H1 (cell line): ENCODE measurements around the gene DVL3. TPM values are rescaled to one million over a fixed set of nuclear protein-coding genes. Genes with fewer than 3 reads are reported as not detected.
A peak's percentile ranks its signal among the peaks of the same experiment; 100 is the strongest.

Experiments
- CTCF ChIA-PET: fragments of 300-600 bp; sonication (Branson Sonifier 250); formaldehyde crosslinking; loops from one replicate; lab custom pipeline; 2021; ENCODE audit not compliant: partially characterized antibody; lab: Charles Lee
- POLR2A ChIA-PET: fragments of 300-600 bp; sonication (Branson Sonifier 250); formaldehyde crosslinking; loops from one replicate; lab custom pipeline; 2021; ENCODE audit warnings: inconsistent platforms; ENCODE audit not compliant: partially characterized antibody; lab: Charles Lee
- DNase-seq, 2 experiments: peaks; one replicate each; pipeline versions ENCODE4 v3.0.0 to v3.0.0-alpha.2; 2010 to 2022; ENCODE audit warnings: low spot score in 2 of 2, low read depth in 1 of 2, mixed read lengths in 1 of 2
- FAIRE-seq: peaks from 2 replicates; lab custom pipeline; 2011; peaks lifted over from hg19 to GRCh38; lab: Jason Lieb, UNC
- H2AFZ ChIP-seq: 2 replicates; pipeline ENCODE4 v1.8.1; 2012; ENCODE audit warnings: low read length, inconsistent platforms
- H2AK5ac ChIP-seq: 2 replicates; pipeline ENCODE4 v1.6.1; 2013; ENCODE audit warnings: low read depth, low read length
- H2BK120ac ChIP-seq: replicated peaks from 2 replicates; pipeline ENCODE3; 2013; ENCODE audit warnings: low read depth, low read length, inconsistent platforms
- H2BK12ac ChIP-seq: 2 replicates; pipeline ENCODE4 v1.6.1; 2013; ENCODE audit warnings: low read depth, low read length
- H2BK15ac ChIP-seq: 2 replicates; pipeline ENCODE4 v1.6.1; 2013; ENCODE audit warnings: low read length
- H2BK20ac ChIP-seq: 2 replicates; pipeline ENCODE4 v1.6.1; 2013; ENCODE audit warnings: low read length
- H2BK5ac ChIP-seq: 2 replicates; pipeline ENCODE4 v1.6.1; 2013; ENCODE audit warnings: low read depth, low read length
- H3K14ac ChIP-seq: 2 replicates; pipeline ENCODE4 v1.6.1; 2013; ENCODE audit warnings: inconsistent platforms; ENCODE audit not compliant: insufficient read length
- H3K18ac ChIP-seq: 2 replicates; pipeline ENCODE4 v1.6.1; 2013; ENCODE audit warnings: low read length; ENCODE audit errors: extremely low read depth
- H3K23ac ChIP-seq: 2 replicates; pipeline ENCODE4 v1.6.1; 2013; ENCODE audit warnings: inconsistent platforms; ENCODE audit not compliant: insufficient read length
- H3K23me2 ChIP-seq: 2 replicates; pipeline ENCODE4 v1.6.1; 2013; ENCODE audit warnings: low read depth, low read length
- H3K27ac ChIP-seq: 2 replicates; pipeline ENCODE4 v1.6.1; 2011; ENCODE audit warnings: low read depth, low read length, inconsistent platforms
- H3K27me3 ChIP-seq, 4 experiments: replicated peaks in 1 of 4; 1 replicate in 1 of 4; 2 replicates in 3 of 4; pipeline versions ENCODE4 v1.6.1 to v1.8.1; 2011 to 2013; ENCODE audit warnings: low read length in 3 of 4, mild to moderate bottlenecking in 3 of 4, inconsistent platforms in 2 of 4, mixed read lengths in 2 of 4, moderate library complexity in 1 of 4; ENCODE audit not compliant: control insufficient read depth in 3 of 4, insufficient read depth in 3 of 4; ENCODE audit errors: extremely low read depth in 1 of 4
- H3K36me3 ChIP-seq, 4 experiments: 2 replicates each; pipeline versions ENCODE4 v1.6.1 to v1.8.1; 2011 to 2013; ENCODE audit warnings: mild to moderate bottlenecking in 4 of 4, low read length in 3 of 4, moderate library complexity in 2 of 4, control low read depth in 1 of 4, inconsistent platforms in 1 of 4; ENCODE audit not compliant: insufficient read depth in 4 of 4, control insufficient read depth in 2 of 4
- H3K4ac ChIP-seq: replicated peaks from 2 replicates; pipeline ENCODE3; 2013; ENCODE audit warnings: low read length, low read depth, mixed read lengths, inconsistent platforms; ENCODE audit not compliant: insufficient read length
- H3K4me1 ChIP-seq, 4 experiments: replicated peaks in 1 of 4; 1 replicate in 1 of 4; 2 replicates in 3 of 4; pipeline versions ENCODE4 v1.6.1 to v1.8.1; 2011 to 2013; ENCODE audit warnings: low read length in 3 of 4, inconsistent platforms in 2 of 4, mixed read lengths in 1 of 4; ENCODE audit not compliant: insufficient read depth in 4 of 4, control insufficient read depth in 3 of 4
- H3K4me2 ChIP-seq, 2 experiments: 2 replicates each; pipeline versions ENCODE4 v1.6.1 to v1.8.1; 2011 to 2013; ENCODE audit warnings: low read depth in 2 of 2, low read length in 2 of 2, control low read depth in 1 of 2, inconsistent platforms in 1 of 2, mild to moderate bottlenecking in 1 of 2; ENCODE audit not compliant: insufficient read depth in 1 of 2
- H3K4me3 ChIP-seq, 4 experiments: fragments of 200-600, 300-600 bp in 1 of 4; sonication (generic), shearing (Covaris generic), sonication (Bioruptor Twin) in 1 of 4; 2 replicates each; pipeline versions ENCODE4 v1.5.1 to v1.8.1; 2011 to 2016; ENCODE audit warnings: low read length in 4 of 4, low read depth in 3 of 4, control low read depth in 2 of 4, inconsistent platforms in 2 of 4, mild to moderate bottlenecking in 2 of 4, mixed read lengths in 1 of 4, moderate library complexity in 1 of 4; ENCODE audit not compliant: insufficient read depth in 2 of 4; ENCODE audit errors: extremely low read depth in 1 of 4
- H3K56ac ChIP-seq: replicated peaks from 2 replicates; pipeline ENCODE3; 2013; ENCODE audit warnings: low read depth, mild to moderate bottlenecking, mixed read lengths, low read length, inconsistent platforms; ENCODE audit not compliant: insufficient read length
- H3K79me1 ChIP-seq: 2 replicates; pipeline ENCODE4 v1.6.1; 2013; ENCODE audit warnings: low read depth, low read length, control low read depth
- H3K79me2 ChIP-seq, 2 experiments: 2 replicates each; pipeline versions ENCODE4 v1.6.1 to v1.8.1; 2012 to 2013; ENCODE audit warnings: low read length in 2 of 2, mild to moderate bottlenecking in 2 of 2, inconsistent platforms in 1 of 2; ENCODE audit not compliant: insufficient read depth in 2 of 2, control insufficient read depth in 1 of 2
- H3K9ac ChIP-seq, 4 experiments: replicated peaks in 1 of 4; 1 replicate in 1 of 4; 2 replicates in 3 of 4; pipeline versions ENCODE4 v1.6.1 to v1.8.1; 2011 to 2013; ENCODE audit warnings: low read depth in 3 of 4, low read length in 3 of 4, control low read depth in 2 of 4, mild to moderate bottlenecking in 2 of 4, moderate library complexity in 2 of 4, inconsistent platforms in 1 of 4; ENCODE audit errors: extremely low read depth in 1 of 4
- H3K9me3 ChIP-seq, 2 experiments: 2 replicates each; pipeline versions ENCODE4 v1.6.1 to v1.8.1; 2012 to 2013; ENCODE audit warnings: mild to moderate bottlenecking in 2 of 2, moderate library complexity in 2 of 2, control low read depth in 1 of 2, inconsistent platforms in 1 of 2, low read depth in 1 of 2, low read length in 1 of 2, mixed read lengths in 1 of 2; ENCODE audit not compliant: insufficient read depth in 2 of 2
- H4K20me1 ChIP-seq, 2 experiments: replicated peaks in 1 of 2; 2 replicates each; pipeline versions ENCODE3 to v1.8.1; 2011 to 2013; ENCODE audit warnings: inconsistent platforms in 2 of 2, low read length in 2 of 2, mild to moderate bottlenecking in 1 of 2; ENCODE audit not compliant: insufficient read depth in 2 of 2, control insufficient read depth in 1 of 2
- H4K5ac ChIP-seq: 2 replicates; pipeline ENCODE4 v1.6.1; 2013; ENCODE audit warnings: low read length, low read depth, mixed read lengths, inconsistent platforms; ENCODE audit not compliant: insufficient read length
- H4K8ac ChIP-seq: 2 replicates; pipeline ENCODE4 v1.8.0; 2013; ENCODE audit warnings: mild to moderate bottlenecking, moderate library complexity, low read length, inconsistent platforms; ENCODE audit not compliant: insufficient read depth; ENCODE audit errors: extremely low read depth
- H4K91ac ChIP-seq: replicated peaks from 2 replicates; pipeline ENCODE3; 2013; ENCODE audit warnings: low read length, mixed read lengths, inconsistent platforms; ENCODE audit not compliant: insufficient read length
- EP300 ChIP-seq, 2 experiments: IDR thresholded peaks; 1 replicate in 1 of 2; 2 replicates in 1 of 2; pipeline ENCODE4 v1.6.1; 2011 to 2012; ENCODE audit warnings: low read depth in 2 of 2, low read length in 2 of 2, mild to moderate bottlenecking in 2 of 2, borderline replicate concordance in 1 of 2, inconsistent platforms in 1 of 2, moderate library complexity in 1 of 2
- WGBS, 2 experiments: shearing (Covaris generic) in 1 of 2; methylation state at CpG; one replicate each; pipeline versions ENCODE4 v1.1.6 to v1.1.7; 2013 to 2015; ENCODE audit warnings: low lambda C conversion rate in 2 of 2, mixed read lengths in 2 of 2, inconsistent platforms in 1 of 2, low coverage in 1 of 2, missing lambda C conversion rate in 1 of 2; ENCODE audit not compliant: insufficient replicate concordance in 2 of 2, insufficient coverage in 1 of 2, insufficient read length in 1 of 2; ENCODE audit errors: extremely low coverage in 1 of 2, missing lambda C conversion rate in 1 of 2; 5-methylcytosine and 5-hydroxymethylcytosine counted together
- polyA plus RNA-seq, 7 experiments: library from polyadenylated mRNA; depleted of rRNA in 3 of 7; stranded (reverse) in 5 of 7; unstranded in 2 of 7; fragments of >200 nt in 5 of 7; fragments of 200-250 nt in 2 of 7; gene quantifications; 1 replicate in 5 of 7; 2 replicates in 1 of 7; 4 replicates in 1 of 7; pipeline versions ENCODE4 v1.2.1 to v1.2.3, GENCODE V29; 2011 to 2013; ENCODE audit warnings: missing spikeins in 2 of 7, mixed read lengths in 2 of 7
- total RNA-seq: library from RNA; stranded (reverse); fragmentation: NEBNext Ultra II Directional; extraction: Animal tissue kit (Norgen Biotek cat#: 25700); gene quantifications from 2 replicates; pipeline ENCODE4 v1.2.1, GENCODE V29; 2021

Gene DVL3
- total and polyA plus RNA-seq, 2 of the 8 experiments (the other 6 are each of a cell fraction or from before 2014, with no cell fraction given): 38.5 to 66.6 TPM

- H4K91ac ChIP-seq: no peak overlapping the region
- no peak overlapping the region for H4K5ac ChIP-seq
- H3K23ac ChIP-seq: no peak overlapping the region
- H3K23me2 ChIP-seq: peaks cover 8% of the 10 kb centered on the region
- H2AK5ac ChIP-seq: no peak overlapping the region
- H3K4me1 ChIP-seq: peaks cover 0 to 23% (median 15%) of the 10 kb centered on the region in 4 experiments; a peak in 6 of 7 replicates
- H2AFZ ChIP-seq: no peak overlapping the region
- 98% methylated on average over 12 of the region's 14 CpGs; no CpG with 5 or more reads in 1 of the 2 experiments for WGBS, 2 experiments
- H3K56ac ChIP-seq: no peak overlapping the region
- no peak overlapping the region for H3K14ac ChIP-seq
- H2BK5ac ChIP-seq: peak overlapping the region; percentile 93
- TF ChIP-seq EP300 (IDR thresholded peaks at IDR 0.05; ENCODE audit: borderline replicate concordance in 1 of 2, low read depth in 2 of 2, low read length in 2 of 2): no peak
- H3K27me3 ChIP-seq: no peaks in the 10 kb centered on the region
- H3K27ac ChIP-seq: peak overlapping the region; percentile 87
- FAIRE-seq (no peak), DNase-seq (no peak)
- H2BK12ac ChIP-seq: 0 out of 2 replicates have a peak overlapping the region, but pooled peaks have one; percentile 50
- peaks cover 0 to 37% of the 10 kb centered on the region in 2 experiments; a peak in 2 of 4 replicates for H3K79me2 ChIP-seq
- peak overlapping the region in 1 of 4 experiments; percentile 53; a peak in 1 of 7 replicates for H3K9ac ChIP-seq
- H2BK20ac ChIP-seq: no peak overlapping the region
- ChIA-PET POLR2A (interaction anchor here (0.9 to 1.9 kb wide), 6 partner anchors 12 to 183 kb away, joined by 3 to 15 read pairs (median 3); partner anchors contain the start of gene DVL3), CTCF (interaction anchor here (0.7 to 4.7 kb wide), 6 partner anchors 9 to 109 kb away, joined by 3 to 22 read pairs (median 10); partner anchors contain the start of genes ABCF3 and EEF1AKMT4)
- H3K36me3 ChIP-seq: peaks cover 46 to 59% (median 52%) of the 10 kb centered on the region in 4 experiments
- H3K4me2 ChIP-seq: peak overlapping the region; percentile 91 to 96; a peak in 2 of 4 replicates
- no peak overlapping the region for H2BK120ac ChIP-seq
- H3K4ac ChIP-seq: no peak overlapping the region
- peak overlapping the region; percentile 22; the same call in 1 of the 2 replicates for H2BK15ac ChIP-seq
- H3K79me1 ChIP-seq: peaks cover 13% of the 10 kb centered on the region
- H3K18ac ChIP-seq: no peak overlapping the region
- H4K8ac ChIP-seq: no peak overlapping the region; the same call in 1 of the 2 replicates
- 0 out of 8 replicates have a peak overlapping the region, but pooled peaks of 1 of the 4 experiments have one; percentile 92 for H3K4me3 ChIP-seq
- H4K20me1 ChIP-seq: peaks cover 0 to 19% of the 10 kb centered on the region in 2 experiments
- no peaks in the 10 kb centered on the region for H3K9me3 ChIP-seq
These were observed 22.7 kb downstream of the DVL3 start for GRCh38 chr3:184177767-184178306.
